HG02759 (cell line): ENCODE results near the gene PALM.
"Not testable (repeated sequence)": the region's sequence is repeated elsewhere in the genome, so short reads cannot be mapped to it uniquely, and the experiment has no call there.

Source experiments
- ATAC-seq: cut with Tn5 transposase; IDR thresholded peaks from one replicate; pipeline ENCODE4 v1.9.1; 2021; ENCODE audit warnings: mild to moderate bottlenecking, moderate library complexity; ENCODE audit not compliant: unreplicated experiment

The PALM gene

DNA sequence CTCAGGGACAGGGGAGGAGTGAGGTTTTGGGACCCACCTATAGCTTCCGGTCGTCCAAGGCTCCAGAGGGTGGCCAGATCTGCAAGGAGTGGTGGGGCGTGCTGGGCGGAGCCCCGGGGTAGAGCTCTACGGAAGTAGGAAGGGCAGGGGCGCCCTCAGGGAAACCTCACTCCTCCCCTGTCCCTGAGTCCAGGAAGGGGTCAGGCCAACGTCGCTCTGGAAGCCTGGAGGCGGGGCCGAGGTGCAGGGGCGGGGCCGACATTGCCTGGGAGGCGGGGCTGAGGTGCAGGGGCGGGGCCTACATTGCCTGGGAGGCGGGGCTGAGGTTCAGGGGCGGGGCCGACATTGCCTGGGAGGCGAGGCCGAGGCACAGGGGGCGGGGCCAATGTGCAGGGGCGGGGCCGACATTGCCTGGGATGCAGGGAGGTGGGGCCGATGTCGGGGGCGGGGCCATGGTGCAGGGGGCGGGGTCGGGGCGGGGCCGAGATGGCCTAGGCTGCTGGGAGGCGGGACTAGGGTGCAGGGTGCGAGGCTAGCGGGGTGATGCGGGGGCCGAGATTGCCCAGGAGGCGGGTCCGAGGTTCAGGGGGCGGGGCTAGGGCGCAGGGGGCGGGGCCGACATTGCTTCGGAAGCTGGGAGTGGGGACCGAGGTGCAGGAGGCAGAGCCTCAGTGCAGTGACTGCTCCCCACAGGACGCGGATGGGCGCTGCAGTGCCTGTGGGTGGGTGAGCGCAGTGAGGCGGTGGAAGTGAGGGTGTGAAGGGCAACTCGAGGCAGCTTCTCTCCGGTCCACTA is 4.9 kb upstream of the PALM start:
- no peak for ATAC-seq

GRCh38 chr19:704447-704741 is 4.3 kb upstream of the PALM start:
- no peak for ATAC-seq

DNA sequence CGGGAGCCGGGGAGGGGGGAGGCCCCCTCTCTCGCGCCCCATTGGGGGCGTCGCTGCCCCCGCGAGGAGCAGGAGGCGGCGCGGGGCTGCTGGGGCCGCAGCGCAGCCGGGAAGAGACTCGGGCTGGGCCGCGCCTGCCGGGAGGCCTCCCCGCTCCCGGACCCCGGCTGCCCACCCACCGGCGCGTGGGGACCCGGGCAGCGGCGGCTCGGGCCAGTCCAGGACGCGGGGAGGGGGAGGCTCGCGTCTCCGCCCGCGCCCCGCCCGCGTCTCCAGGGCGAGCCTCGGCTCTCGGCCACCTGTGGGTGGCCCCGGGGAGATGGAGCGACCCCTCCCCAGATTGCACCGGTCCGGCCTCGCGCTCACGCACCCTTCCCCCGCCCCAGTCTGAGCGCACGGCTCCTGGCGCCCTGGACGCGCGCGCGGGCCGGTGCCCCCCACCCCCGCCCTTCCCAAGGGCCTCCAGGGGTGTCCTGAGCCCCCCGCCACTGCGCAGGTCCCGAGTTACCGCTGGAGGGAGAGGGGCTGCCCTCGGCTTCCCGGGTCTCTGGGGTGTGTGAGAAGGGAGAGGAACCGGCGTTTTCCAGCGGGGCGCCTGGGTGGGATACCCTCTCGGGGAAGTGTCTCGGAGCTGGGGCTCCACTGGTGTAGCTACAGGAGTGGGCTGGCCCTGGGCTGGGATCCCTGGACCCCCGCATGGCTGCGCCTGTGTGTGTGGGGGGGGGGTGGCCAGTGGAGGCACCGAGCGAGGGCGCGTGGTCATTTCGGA is 645 bp downstream of the PALM start:
- ATAC-seq = no peak

DNA sequence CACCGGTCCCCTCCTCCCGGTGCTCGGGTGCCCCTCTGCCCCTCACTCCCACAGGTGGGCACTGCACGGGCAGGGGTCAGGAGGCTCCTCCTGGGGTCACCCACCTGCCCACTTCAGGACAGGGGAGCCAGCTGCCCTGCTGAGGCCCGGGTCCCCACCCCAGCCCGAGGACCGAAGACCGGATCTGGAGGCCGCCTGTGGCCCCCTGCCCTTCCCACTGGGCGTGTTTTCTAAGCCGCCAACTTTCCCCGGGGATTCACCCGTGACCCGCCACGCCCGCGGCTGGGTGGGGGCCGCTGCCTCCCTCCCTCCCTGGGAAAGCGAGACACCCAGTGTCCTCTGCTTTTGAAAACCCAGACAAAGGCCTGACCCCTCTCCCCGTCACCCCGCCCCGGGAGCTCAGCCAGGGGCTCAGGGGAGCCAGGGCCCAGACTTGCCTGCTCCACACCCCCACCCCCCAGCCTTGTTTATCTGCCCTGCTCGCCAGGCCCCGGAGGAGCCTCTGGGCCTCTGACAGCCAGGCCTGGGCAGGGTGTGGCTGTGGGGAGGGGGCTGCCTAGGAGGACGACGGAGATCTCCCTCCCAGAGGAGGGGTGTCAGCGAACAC is 1.3 kb downstream of the PALM start:
- ATAC-seq = no peak

DNA sequence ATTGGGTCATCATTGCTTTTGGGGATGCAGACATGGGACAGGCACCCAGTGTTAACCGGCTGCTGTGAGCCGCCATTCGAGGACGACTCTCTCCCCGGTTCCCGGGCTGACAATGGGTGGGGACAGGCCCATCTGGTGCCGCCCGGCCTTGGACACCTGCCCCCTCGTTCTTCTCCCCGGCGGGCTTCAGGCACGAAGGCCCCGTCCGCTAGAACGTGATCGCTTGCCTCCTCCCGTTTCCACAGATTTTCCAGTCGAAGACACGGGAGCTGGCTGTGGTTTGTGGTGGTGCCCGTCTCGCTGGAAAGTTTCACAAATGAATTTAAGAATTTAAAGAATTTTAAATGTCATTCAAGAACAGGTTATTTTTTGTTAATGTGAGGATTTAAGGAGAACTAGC is 2.0 kb downstream of the PALM start:
- no peak for ATAC-seq

- ATAC-seq = no peak
Observed at GRCh38 chr19:711254-711653, 2.5 kb downstream of the PALM start.

- ATAC-seq = no peak
Observed at GRCh38 chr19:715347-715746, 6.6 kb downstream of the PALM start.

DNA sequence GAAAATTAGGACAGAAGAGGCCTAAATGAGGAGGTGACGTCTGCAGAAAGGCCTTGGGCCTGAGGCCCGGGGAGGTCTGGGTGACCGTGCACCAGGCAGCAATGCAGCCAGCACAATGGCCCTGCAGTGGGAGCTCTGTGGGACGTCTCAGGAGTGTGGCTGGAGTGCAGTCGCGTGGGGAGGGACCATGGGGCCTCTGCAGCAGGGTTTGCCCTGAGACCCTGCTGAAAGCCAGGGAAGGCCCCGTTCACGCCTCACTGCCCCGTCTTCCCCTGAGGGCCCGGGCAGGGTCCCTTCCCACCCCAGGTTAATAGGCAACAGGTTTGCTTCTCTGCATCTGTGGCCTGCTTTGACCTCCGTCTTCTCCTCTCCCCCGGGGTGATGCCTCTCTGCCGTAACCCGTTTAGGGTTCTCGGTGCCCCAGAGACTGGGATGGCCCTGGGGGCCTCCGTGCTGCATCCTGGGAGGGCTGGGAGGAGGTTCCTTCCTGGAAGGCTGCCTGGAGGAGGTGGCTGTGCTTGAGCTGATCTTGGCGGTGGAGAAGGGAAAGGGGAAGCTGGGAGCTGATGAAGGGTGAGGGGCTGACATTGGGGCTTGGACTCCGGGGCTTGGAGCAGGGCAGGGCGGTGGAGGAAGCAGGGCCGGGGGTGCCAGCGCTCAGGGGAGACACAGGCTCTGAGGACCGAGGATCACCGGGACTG is 9.7 kb downstream of the PALM start:
- ATAC-seq = no peak

DNA sequence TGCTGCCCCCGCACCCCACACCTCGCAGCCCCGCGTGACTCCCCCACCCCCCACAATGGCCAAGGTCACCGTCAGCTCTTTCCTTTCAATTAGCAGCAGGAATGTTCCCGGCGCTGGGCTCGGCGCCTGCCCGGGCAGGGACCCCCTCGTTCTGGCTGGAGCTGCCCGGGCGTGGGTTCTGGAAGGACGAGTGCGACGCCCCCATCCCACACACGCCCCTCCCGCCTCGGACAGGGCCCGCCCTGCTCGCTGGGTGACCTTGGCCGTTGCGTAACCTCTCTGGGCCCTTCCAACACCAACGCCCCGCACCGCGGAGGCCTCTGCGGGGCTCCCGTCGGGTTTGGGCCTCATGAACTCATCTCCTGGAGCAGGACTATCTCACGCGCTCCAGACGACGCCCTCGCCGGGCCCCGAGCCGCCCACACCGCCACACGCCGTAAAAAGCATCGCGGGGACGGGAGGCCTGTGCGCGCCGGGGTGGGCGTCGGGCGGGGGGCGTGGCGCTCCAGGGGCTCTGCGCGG is 10.3 kb downstream of the PALM start:
- ATAC-seq = no peak

- no peak for ATAC-seq
Observed at GRCh38 chr19:719636-720344, 11.1 kb downstream of the PALM start.

DNA sequence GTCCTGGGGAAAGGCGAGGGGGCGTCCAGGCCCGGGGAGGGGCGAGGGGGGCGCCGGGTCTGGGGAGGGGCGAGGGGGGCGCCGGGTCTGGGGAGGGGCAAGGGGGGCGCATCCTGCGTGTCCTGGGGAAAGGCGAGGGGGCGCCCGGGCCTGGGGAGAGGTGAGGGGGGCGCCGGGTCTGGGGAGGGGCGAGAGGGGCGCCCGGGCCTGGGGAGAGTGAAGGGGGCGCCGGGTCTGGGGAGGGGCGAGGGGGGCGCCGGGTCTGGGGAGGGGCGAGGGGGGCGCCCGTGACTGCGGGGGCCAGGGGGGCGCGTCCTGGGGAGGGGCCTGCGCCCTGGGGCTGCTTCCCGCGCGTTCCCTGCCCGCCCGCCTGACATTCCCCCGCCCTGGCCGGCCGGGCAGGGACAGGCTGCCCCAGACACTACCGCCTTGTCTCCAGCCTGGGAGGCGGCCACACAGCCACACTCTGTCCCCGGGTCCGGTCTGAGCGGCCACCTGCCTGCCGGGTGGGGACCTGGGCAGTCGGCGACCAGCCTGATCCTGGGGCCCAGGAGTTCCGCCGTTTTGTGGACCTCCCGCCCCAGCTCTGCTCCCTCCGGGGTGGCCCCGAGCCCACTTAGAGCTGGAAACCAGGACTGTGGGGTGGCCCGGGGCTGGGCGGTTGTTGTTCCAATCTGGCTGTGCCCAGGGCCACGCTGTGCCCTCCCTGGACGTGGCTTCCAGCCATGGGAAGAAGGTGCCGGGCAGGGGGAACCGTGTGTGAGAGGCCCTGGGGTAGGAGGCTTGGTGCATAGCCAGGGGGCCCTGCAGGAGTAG is 11.8 kb downstream of the PALM start:
- no peak for ATAC-seq

- no peak for ATAC-seq
Observed at GRCh38 chr19:722553-723101, 13.9 kb downstream of the PALM start.

DNA sequence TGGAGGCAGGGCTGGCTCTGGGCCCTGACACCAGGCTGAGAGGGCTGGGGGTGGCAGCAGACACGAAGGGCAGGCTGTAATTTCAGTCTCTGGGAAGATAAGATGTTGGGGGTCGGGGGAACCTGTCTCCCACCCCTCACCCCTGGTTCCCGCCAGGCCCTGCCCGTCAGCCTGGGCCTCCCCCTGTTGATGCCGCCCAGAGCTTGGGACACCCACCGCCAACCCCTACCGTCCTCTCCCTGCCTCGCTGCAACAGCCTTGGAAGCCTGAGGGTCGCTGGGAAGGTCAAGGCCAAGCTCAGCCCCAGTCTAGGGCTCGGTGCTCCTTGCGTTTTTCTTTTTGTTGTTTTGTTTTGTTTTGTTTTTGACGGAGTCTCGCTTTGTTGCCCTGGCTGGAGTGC is 14.5 kb downstream of the PALM start:
- no peak for ATAC-seq

- ATAC-seq = no peak
Observed at GRCh38 chr19:723714-724113, 15.0 kb downstream of the PALM start.

- no peak for ATAC-seq
Observed at GRCh38 chr19:725461-726089, 16.8 kb downstream of the PALM start.

DNA sequence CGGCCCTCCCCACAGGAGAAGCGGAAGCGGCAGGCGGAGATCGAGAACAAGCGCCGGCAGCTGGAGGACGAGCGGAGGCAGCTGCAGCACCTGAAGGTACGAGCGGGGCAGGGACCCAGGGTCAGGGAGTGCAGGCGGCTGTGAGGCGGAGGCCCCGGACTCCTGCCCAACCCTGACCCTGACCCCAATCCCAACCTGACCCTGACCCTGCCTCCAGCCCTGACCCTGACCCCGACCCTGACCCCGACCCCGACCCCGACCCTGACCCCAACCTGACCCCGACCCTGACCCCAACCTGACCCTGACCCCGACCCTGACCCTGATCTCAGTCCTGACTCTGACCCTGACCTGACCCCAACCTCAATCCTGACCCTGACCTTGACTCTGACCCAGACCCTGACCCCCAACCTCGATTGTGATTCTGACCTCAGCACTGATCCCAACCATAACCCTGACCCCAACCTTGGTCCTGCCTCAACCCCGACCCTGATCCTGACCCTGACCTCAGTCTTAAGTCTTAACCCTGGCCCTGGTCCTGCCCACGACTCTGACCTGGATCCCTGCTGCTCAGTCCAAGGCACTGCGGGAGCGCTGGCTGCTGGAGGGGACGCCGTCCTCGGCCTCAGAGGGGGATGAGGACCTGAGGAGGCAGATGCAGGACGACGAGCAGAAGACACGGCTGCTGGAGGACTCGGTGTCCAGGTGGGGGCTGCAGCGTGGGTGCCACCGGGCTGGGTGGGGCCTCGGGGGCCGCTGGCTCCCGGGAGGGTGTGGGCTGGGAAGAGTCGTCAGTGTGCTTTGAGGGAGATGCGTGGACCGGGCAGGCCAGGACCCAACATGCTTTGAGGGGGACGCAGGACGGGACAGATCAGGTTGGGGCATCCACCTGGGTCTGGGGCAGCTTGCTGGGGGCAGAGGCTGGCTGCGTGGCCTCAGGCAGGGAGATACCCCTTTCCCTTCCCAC is 18.5 kb downstream of the PALM start:
- no peak for ATAC-seq

GRCh38 chr19:728011-728410 is 19.3 kb downstream of the PALM start:
- ATAC-seq = no peak

DNA sequence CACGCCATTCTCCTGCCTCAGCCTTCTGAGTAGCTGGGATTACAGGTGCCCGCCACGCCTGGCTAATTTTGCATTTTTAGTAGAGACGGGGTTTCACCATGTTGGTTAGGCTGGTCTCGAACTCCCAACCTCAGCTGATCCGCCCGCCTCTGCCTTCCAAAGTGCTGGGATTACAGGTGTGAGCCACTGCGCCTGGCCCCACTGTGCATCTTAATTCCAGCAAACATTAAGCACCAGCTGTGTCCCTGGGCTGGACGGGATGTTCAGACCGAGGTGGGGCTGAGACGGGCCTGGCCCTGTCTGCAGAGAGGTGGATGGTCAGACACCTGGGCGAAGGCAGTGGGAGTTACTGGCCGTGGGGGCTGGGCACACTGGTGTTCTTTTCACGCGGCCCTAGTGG is 20.8 kb downstream of the PALM start:
- ATAC-seq = not testable (repeated sequence)
